IPS DF 4.7 (cell line): ENCODE measurements around the gene GCLC.
"Not testable (repeated sequence)": the region's sequence is repeated elsewhere in the genome, so short reads cannot be mapped to it uniquely, and the experiment has no call there.

Source experiments
- DNase-seq: peaks from one replicate; pipeline ENCODE4 v3.0.0-alpha.2; 2013; ENCODE audit warnings: low spot score; ENCODE audit errors: extremely low read depth

Gene GCLC

GRCh38 chr6:53564401-53565065, 19.6 kb upstream of the GCLC start:
- DNase-seq = no peak

GRCh38 chr6:53556986-53557715, 12.2 kb upstream of the GCLC start:
- no peak for DNase-seq

- DNase-seq = not testable (repeated sequence)
Measured at GRCh38 chr6:53553600-53553999, 8.7 kb upstream of the GCLC start.

GRCh38 chr6:53551681-53552080, 6.8 kb upstream of the GCLC start:
- not testable (repeated sequence) for DNase-seq

GRCh38 chr6:53547811-53548496, 3.1 kb upstream of the GCLC start:
- DNase-seq = peak; percentile 53

GRCh38 chr6:53547166-53547810, 2.4 kb upstream of the GCLC start:
- DNase-seq = no peak

GRCh38 chr6:53546281-53546680, 1.4 kb upstream of the GCLC start:
- no peak for DNase-seq

GRCh38 chr6:53544217-53544469, 758 bp downstream of the GCLC start:
- no peak for DNase-seq

GRCh38 chr6:53543359-53544216, 1.3 kb downstream of the GCLC start:
- DNase-seq = no peak

- no peak for DNase-seq
Measured at GRCh38 chr6:53541900-53542299, 3.0 kb downstream of the GCLC start.

GRCh38 chr6:53540129-53540692, 4.7 kb downstream of the GCLC start:
- no peak for DNase-seq

GRCh38 chr6:53539561-53539960, 5.3 kb downstream of the GCLC start:
- no peak for DNase-seq

GRCh38 chr6:53536561-53536960, 8.3 kb downstream of the GCLC start:
- no peak for DNase-seq

GRCh38 chr6:53532942-53533341, 12.0 kb downstream of the GCLC start:
- no peak for DNase-seq

GRCh38 chr6:53532061-53532797, 12.7 kb downstream of the GCLC start:
- no peak for DNase-seq

- no peak for DNase-seq
Measured at GRCh38 chr6:53530780-53531386, 14.0 kb downstream of the GCLC start.

- DNase-seq = no peak
Measured at GRCh38 chr6:53530346-53530745, 14.6 kb downstream of the GCLC start.

- DNase-seq = no peak
Measured at GRCh38 chr6:53529324-53530036, 15.4 kb downstream of the GCLC start.

GRCh38 chr6:53528107-53528506, 16.8 kb downstream of the GCLC start:
- no peak for DNase-seq
